ENCODE measurements around the gene PVALB. TPM values are rescaled to one million over a fixed set of nuclear protein-coding genes. Genes with fewer than 3 reads are reported as not detected.
A peak's percentile ranks its signal among the peaks of the same experiment; 100 is the strongest.

The PVALB gene
- total and polyA plus RNA-seq, 3 donors from 2014 or later, result 2.3 to 3.0 TPM; not detected in 1

DNA sequence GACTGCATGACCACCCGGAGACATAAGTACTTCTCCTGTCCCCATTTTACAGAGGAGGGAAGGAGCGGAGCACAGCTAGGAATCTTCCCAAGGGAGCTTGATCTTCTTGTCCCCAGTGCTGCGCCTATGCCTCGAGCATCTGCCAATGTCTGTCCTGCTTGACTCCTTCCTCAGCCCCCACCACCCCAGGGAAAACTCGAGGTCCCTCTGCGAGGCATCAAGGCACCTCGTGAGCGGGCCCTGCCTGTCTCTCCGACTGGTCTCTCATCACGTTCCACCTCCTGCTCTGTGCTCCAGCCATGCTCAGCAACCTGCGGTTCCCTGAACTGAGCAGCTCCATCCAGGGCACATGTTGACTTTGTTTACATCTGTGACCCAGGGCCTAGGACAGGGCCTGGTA, 46.4 kb upstream of the PVALB start:
- intact Hi-C loops (cut with DNase I; ENCODE audit: low total_unique reads), result no loop called here
- DNase-seq, result no peak
- 73 to 86% methylated on average over 8 to 11 of the region's 11 CpGs for WGBS, 2 donors
- Histone ChIP-seq H3K27me3 (no peaks in the 10 kb centered on the region), H3K9me3 (no peaks in the 10 kb centered on the region), H3K36me3 (ENCODE audit: low read depth, missing control alignments) (no peaks in the 10 kb centered on the region), H3K4me1 (no peaks in the 10 kb centered on the region), H3K4me3 (no peak overlapping the region), H3K27ac (no peak overlapping the region)
- TF ChIP-seq CTCF (IDR thresholded peaks at IDR 0.05) (no peak), POLR2A (IDR thresholded peaks at IDR 0.05) (no peak)

DNA sequence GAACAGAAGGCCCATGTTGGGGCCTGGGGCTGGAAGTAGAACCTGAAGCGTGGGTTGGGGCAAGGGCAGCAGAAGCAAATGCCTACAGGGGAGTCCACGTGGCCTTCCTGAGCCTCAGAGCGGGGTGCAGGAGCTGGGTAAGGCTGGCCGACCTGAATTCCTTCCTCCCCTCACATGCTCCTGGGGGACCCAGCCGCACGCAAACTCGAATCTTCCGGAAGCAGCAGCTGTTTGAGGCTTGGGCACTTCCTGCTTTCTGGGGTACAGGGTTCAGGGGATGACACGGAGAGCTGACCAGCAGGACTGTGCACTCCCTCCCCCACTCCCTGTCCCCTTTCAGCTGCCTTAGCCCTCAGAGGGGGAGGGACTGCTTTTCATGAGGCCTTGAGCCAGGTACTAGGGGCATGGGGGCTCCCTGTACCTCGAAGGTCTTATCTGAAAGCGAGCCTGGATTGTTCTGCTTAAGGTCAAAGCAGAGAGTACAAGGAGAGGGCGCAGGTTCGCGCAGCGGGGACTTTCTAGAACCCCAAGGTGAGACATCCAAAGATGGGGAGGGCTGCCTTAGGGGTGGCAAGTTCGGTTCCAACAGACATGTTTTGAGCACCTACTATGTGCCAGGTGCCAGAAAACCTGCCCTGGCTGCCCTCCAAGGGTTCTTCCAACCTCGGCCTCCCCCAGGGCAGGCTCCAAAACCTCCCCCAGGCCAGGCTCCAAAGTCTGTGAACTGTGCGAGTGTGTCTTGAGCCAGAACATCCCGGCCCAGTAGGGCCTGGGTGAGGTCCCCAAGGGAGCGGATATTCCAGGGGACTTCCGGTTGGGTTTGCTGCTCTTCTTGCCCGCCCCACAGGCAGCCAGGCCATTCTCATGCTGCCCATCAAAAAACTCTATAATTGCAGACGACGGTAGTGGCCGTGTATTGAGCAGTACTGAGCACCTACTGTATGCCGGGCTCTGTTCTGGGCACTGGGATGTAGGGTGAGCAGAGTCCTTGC, 45.7 kb upstream of the PVALB start:
- TF ChIP-seq CTCF (IDR thresholded peaks at IDR 0.05) (no peak), POLR2A (IDR thresholded peaks at IDR 0.05) (no peak)
- Histone ChIP-seq H3K27ac (no peak overlapping the region), H3K9me3 (no peaks in the 10 kb centered on the region), H3K36me3 (ENCODE audit: low read depth, missing control alignments) (no peaks in the 10 kb centered on the region), H3K4me3 (no peak overlapping the region), H3K4me1 (no peaks in the 10 kb centered on the region), H3K27me3 (no peaks in the 10 kb centered on the region)
- no peak for DNase-seq
- WGBS, 2 donors, result 78 to 86% methylated on average over 14 to 26 of the region's 26 CpGs
- intact Hi-C loops (cut with DNase I; ENCODE audit: low total_unique reads), result no loop called here

DNA sequence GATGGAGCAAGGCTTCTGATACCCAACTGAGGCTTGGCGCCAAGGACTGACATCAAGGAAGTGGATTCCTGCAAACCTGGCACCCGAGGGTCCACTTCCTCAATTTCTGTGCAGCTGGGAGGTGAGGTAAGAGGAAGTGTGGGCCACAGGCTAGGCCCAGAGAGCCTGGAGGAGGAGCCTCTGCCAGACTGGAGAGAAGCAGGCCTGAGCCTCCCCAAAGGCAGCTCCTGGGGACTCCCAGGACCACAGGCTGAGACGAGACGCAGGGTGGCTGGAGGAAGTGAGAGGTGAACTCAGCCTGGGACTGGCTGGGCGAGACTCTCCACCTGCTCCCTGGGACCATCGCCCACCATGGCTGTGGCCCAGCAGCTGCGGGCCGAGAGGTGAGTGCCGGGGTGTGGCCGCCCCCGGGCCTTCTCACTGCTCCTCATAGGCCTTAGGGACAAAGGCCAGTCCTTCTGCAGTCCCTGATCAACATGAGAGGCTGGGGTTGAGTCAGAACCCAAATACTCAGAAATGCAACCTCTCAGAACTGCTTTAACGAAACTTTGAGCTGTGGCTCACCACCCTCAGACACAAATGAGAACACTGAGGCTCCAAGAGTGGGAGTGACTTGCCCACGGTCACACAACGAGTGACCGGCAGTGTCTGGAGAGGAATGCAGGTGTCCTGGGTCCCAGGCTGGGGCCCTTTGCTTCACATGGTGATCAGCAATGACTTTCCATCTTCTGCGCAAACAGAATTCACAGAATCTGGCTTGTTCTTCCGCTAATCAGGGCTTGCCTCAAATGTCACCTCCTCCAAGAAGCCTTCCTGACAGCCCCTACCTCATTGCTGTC, 44.2 kb upstream of the PVALB start, which contains the start of gene NCF4:
TSS of gene NCF4 (plus strand) at position 186 of the 839 bp plus-strand sequence. CDS start at position 352, 166 bp downstream.
- peak within 1 kb of the TSS in 1 of 2 donors; percentile 4 for H3K27ac ChIP-seq
- DNase-seq, result peak; percentile 58
- intact Hi-C loops (cut with DNase I; ENCODE audit: low total_unique reads), result no loop called here
- peaks cover 3% of the 10 kb centered on the region for H3K4me1 ChIP-seq
- no peaks in the 10 kb centered on the region for H3K27me3 ChIP-seq
- H3K4me3 ChIP-seq, result no peak within 1 kb of the TSS
- no peaks in the 10 kb centered on the region for H3K36me3 ChIP-seq (ENCODE audit: low read depth, missing control alignments)
- TF ChIP-seq CTCF (IDR thresholded peaks at IDR 0.05), result no peak
- no peak for TF ChIP-seq POLR2A (IDR thresholded peaks at IDR 0.05)
- WGBS, 2 donors, result 62 to 80% methylated on average over 8 to 17 of the region's 17 CpGs
- no peaks in the 10 kb centered on the region for H3K9me3 ChIP-seq

DNA sequence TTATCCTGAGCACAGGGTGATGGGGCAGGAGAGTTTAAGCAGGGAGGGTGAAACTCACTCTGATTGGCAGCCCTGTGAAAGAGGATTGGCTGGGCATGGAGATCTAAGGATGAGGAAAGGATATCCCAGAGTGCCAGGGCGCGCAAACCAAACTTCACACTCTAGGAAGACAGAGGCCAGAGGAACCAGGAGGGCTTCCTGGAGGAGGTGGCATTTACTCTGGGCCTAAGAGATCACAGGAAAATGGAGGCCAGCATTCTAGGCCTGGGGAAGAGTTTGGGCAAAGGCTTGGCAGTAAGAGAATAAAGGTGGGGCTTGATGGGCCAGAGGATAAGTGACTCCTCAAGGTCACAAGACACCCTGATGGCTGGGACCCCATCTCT, 43.6 kb upstream of the PVALB start:
- TF ChIP-seq CTCF (IDR thresholded peaks at IDR 0.05) (no peak), POLR2A (IDR thresholded peaks at IDR 0.05) (no peak)
- 93 to 98% methylated on average over 2 of the region's 2 CpGs for WGBS, 2 donors
- H3K4me3 ChIP-seq, result no peak overlapping the region
- no peak for DNase-seq
- intact Hi-C loops (cut with DNase I; ENCODE audit: low total_unique reads), result no loop called here
- H3K9me3 ChIP-seq, result no peaks in the 10 kb centered on the region
- H3K27me3 ChIP-seq, result no peaks in the 10 kb centered on the region
- no peaks in the 10 kb centered on the region for H3K36me3 ChIP-seq (ENCODE audit: low read depth, missing control alignments)
- peaks cover 3% of the 10 kb centered on the region for H3K4me1 ChIP-seq
- no peak overlapping the region for H3K27ac ChIP-seq

Data from testis (tissue), 3 donors.